ENCODE results near the gene ME1. TPM values are rescaled to one million over a fixed set of nuclear protein-coding genes. Genes with fewer than 3 reads are reported as not detected.
"Not testable (repeated sequence)": the region's sequence is repeated elsewhere in the genome, so short reads cannot be mapped to it uniquely, and the experiment has no call there.

The ME1 gene
- polyA plus RNA-seq, 6 donors from 2014 or later, result not detected

GRCh38 chr6:83308833-83309232, 122.0 kb downstream of the ME1 start:
- Mint-ChIP-seq H3K4me3 (no peak overlapping the region), H3K27ac (peak overlapping the region in 1 of 6 donors; percentile 4)

GRCh38 chr6:83307849-83308248, 123.0 kb downstream of the ME1 start:
- Mint-ChIP-seq H3K4me1 (no peaks in the 10 kb centered on the region), H3K36me3 (no peaks in the 10 kb centered on the region), H3K27ac (no peak overlapping the region), H3K9me3 (no peaks in the 10 kb centered on the region), H3K4me3 (no peak overlapping the region), H3K27me3 (no peaks in the 10 kb centered on the region)
- ATAC-seq (ENCODE audit: low read depth in 2 of 2) (no peak), DNase-seq (no peak)

More at GRCh38 chr6:83308833-83309232, 122.0 kb downstream of the ME1 start:
- Mint-ChIP-seq H3K36me3 (no peaks in the 10 kb centered on the region), H3K27me3 (no peaks in the 10 kb centered on the region), H3K4me1 (no peaks in the 10 kb centered on the region), H3K9me3 (no peaks in the 10 kb centered on the region)
- DNase-seq (no peak), ATAC-seq (ENCODE audit: low read depth in 2 of 2) (no peak)

- no peak for DNase-seq
- ATAC-seq (ENCODE audit: low read depth in 2 of 2), result no peak
- peaks cover 0 to 7% (median 0%) of the 10 kb centered on the region in 3 donors for H3K27me3 Mint-ChIP-seq
Measured at GRCh38 chr6:83303426-83303825, 127.4 kb downstream of the ME1 start.

GRCh38 chr6:83294676-83295075, 136.2 kb downstream of the ME1 start:
- Mint-ChIP-seq H3K27me3 (peaks cover 0 to 14% (median 8%) of the 10 kb centered on the region in 3 donors), H3K9me3 (peaks cover 2 to 10% (median 4%) of the 10 kb centered on the region in 7 donors), H3K27ac (no peak overlapping the region), H3K36me3 (no peaks in the 10 kb centered on the region), H3K4me3 (no peak overlapping the region), H3K4me1 (no peaks in the 10 kb centered on the region)
- no peak for ATAC-seq (ENCODE audit: low read depth in 2 of 2)
- no peak for DNase-seq

More at GRCh38 chr6:83303426-83303825, 127.4 kb downstream of the ME1 start:
- no peak overlapping the region for H3K4me3 Mint-ChIP-seq
- H3K9me3 Mint-ChIP-seq, result peaks cover 0 to 11% (median 6%) of the 10 kb centered on the region in 7 donors
- no peaks in the 10 kb centered on the region for H3K36me3 Mint-ChIP-seq
- H3K4me1 Mint-ChIP-seq, result no peaks in the 10 kb centered on the region
- no peak overlapping the region for H3K27ac Mint-ChIP-seq

- Mint-ChIP-seq H3K9me3 (peaks cover 2 to 10% (median 4%) of the 10 kb centered on the region in 7 donors), H3K4me1 (no peaks in the 10 kb centered on the region), H3K36me3 (no peaks in the 10 kb centered on the region), H3K27ac (no peak overlapping the region), H3K27me3 (peaks cover 0 to 14% (median 8%) of the 10 kb centered on the region in 3 donors), H3K4me3 (no peak overlapping the region)
- ATAC-seq (ENCODE audit: low read depth in 2 of 2) (no peak), DNase-seq (no peak)
Measured at GRCh38 chr6:83292900-83293843, 137.7 kb downstream of the ME1 start.

GRCh38 chr6:83287298-83287697, 143.6 kb downstream of the ME1 start:
- not testable (repeated sequence) for H3K27ac Mint-ChIP-seq; H3K4me3 Mint-ChIP-seq; H3K36me3 Mint-ChIP-seq; H3K4me1 Mint-ChIP-seq; ATAC-seq (ENCODE audit: low read depth in 2 of 2); H3K27me3 Mint-ChIP-seq; DNase-seq
- H3K9me3 Mint-ChIP-seq, result peaks cover 2 to 20% (median 4%) of the 10 kb centered on the region in 7 donors

- H3K27ac Mint-ChIP-seq, result no peak overlapping the region
- ATAC-seq (ENCODE audit: low read depth in 2 of 2) (no peak), DNase-seq (no peak)
- H3K36me3 Mint-ChIP-seq, result no peaks in the 10 kb centered on the region
- H3K4me1 Mint-ChIP-seq, result no peaks in the 10 kb centered on the region
- peaks cover 0 to 23% (median 7%) of the 10 kb centered on the region in 7 donors for H3K9me3 Mint-ChIP-seq
- H3K27me3 Mint-ChIP-seq, result no peaks in the 10 kb centered on the region
- no peak overlapping the region for H3K4me3 Mint-ChIP-seq
Measured at GRCh38 chr6:83285917-83286316, 144.9 kb downstream of the ME1 start.

- Mint-ChIP-seq H3K9me3 (peaks cover 0 to 2% (median 0%) of the 10 kb centered on the region in 7 donors), H3K27me3 (peaks cover 0 to 14% (median 0%) of the 10 kb centered on the region in 3 donors), H3K27ac (no peak overlapping the region), H3K36me3 (no peaks in the 10 kb centered on the region), H3K4me1 (no peaks in the 10 kb centered on the region), H3K4me3 (no peak overlapping the region)
- ATAC-seq (ENCODE audit: low read depth in 2 of 2) (no peak), DNase-seq (no peak)
Measured at GRCh38 chr6:83273596-83273995, 157.3 kb downstream of the ME1 start.

GRCh38 chr6:83270971-83271719, 159.7 kb downstream of the ME1 start:
- Mint-ChIP-seq H3K9me3 (no peaks in the 10 kb centered on the region), H3K36me3 (no peaks in the 10 kb centered on the region), H3K27me3 (peaks cover 0 to 14% (median 0%) of the 10 kb centered on the region in 3 donors), H3K27ac (no peak overlapping the region), H3K4me1 (no peaks in the 10 kb centered on the region), H3K4me3 (no peak overlapping the region)
- ATAC-seq (ENCODE audit: low read depth in 2 of 2) (no peak), DNase-seq (no peak)

GRCh38 chr6:83265384-83265783, 165.5 kb downstream of the ME1 start:
- H3K27ac Mint-ChIP-seq, result no peak overlapping the region
- H3K4me1 Mint-ChIP-seq, result no peaks in the 10 kb centered on the region
- no peak overlapping the region for H3K4me3 Mint-ChIP-seq
- H3K27me3 Mint-ChIP-seq, result peaks cover 0 to 13% (median 0%) of the 10 kb centered on the region in 3 donors
- ATAC-seq (ENCODE audit: low read depth in 2 of 2) (no peak), DNase-seq (no peak)
- peaks cover 0 to 10% (median 2%) of the 10 kb centered on the region in 7 donors for H3K9me3 Mint-ChIP-seq
- no peaks in the 10 kb centered on the region for H3K36me3 Mint-ChIP-seq

GRCh38 chr6:83260577-83260976, 170.3 kb downstream of the ME1 start:
- Mint-ChIP-seq H3K9me3 (peaks cover 0 to 16% (median 3%) of the 10 kb centered on the region in 7 donors), H3K4me3 (no peak overlapping the region), H3K4me1 (no peaks in the 10 kb centered on the region), H3K27ac (no peak overlapping the region), H3K27me3 (peaks cover 0 to 8% (median 0%) of the 10 kb centered on the region in 3 donors), H3K36me3 (no peaks in the 10 kb centered on the region)
- DNase-seq, result no peak
- ATAC-seq (ENCODE audit: low read depth in 2 of 2), result no peak

GRCh38 chr6:83258517-83258916, 172.3 kb downstream of the ME1 start:
- H3K4me1 Mint-ChIP-seq, result no peaks in the 10 kb centered on the region
- no peak for ATAC-seq (ENCODE audit: low read depth in 2 of 2)
- H3K36me3 Mint-ChIP-seq, result no peaks in the 10 kb centered on the region
- no peak overlapping the region for H3K4me3 Mint-ChIP-seq
- no peak for DNase-seq
- H3K9me3 Mint-ChIP-seq, result peaks cover 0 to 16% (median 3%) of the 10 kb centered on the region in 7 donors
- no peak overlapping the region for H3K27ac Mint-ChIP-seq
- peaks cover 0 to 8% (median 4%) of the 10 kb centered on the region in 3 donors for H3K27me3 Mint-ChIP-seq

GRCh38 chr6:83257791-83258190, 173.1 kb downstream of the ME1 start:
- no peak overlapping the region for H3K27ac Mint-ChIP-seq
- H3K36me3 Mint-ChIP-seq, result no peaks in the 10 kb centered on the region
- no peak overlapping the region for H3K4me3 Mint-ChIP-seq
- peaks cover 0 to 10% (median 8%) of the 10 kb centered on the region in 3 donors for H3K27me3 Mint-ChIP-seq
- H3K4me1 Mint-ChIP-seq, result no peaks in the 10 kb centered on the region
- ATAC-seq (ENCODE audit: low read depth in 2 of 2) (no peak), DNase-seq (no peak)
- peaks cover 0 to 16% (median 3%) of the 10 kb centered on the region in 7 donors for H3K9me3 Mint-ChIP-seq
